ENCODE data around the gene NEK1.

The NEK1 gene

DNA sequence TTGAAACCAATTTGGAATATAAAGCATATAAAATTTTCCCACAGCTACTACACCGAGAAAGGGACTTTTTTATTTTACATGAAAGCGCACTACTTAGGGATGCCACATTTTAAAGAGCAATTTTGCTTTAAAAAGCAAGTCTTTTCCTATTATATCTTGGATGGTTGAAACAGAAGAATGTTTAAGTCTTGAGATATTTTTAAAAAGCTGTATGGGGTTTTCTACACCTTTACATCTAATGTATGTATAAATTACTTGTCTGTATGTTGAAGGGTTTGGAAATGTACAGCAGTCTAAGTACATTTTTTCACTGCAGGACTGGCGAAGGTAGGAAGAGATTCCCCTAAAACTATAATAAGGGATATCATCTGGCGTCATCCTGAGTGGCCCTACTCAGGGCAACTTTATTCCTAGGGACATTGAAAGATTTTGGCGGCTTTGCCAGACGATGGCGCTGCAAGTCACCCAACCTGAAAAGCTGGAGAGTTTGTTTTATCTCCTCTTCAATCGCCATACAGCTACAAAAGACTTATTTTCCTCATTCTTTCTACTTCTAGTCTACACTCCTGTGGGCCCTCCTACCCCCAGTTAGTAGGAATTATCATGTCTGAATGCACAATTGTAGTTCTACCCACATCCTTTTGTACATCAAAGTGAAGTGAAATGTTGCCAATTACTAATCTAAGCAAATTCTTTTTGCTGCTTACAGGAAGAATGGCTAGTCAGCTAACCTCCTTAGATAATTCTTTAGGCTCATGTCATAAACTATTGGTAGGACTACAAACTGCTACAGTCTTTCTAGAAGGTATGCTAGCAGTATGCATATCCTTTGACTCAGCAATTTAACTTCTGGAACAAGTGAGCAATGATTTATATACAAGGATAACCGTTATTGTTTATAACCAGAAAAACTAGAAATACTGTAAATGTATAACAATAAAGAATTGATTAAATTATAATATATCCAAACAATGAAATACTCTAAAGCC lies 782 bp upstream of the NEK1 start:
- peak; percentile 63 for DNase-seq (ENCODE audit: low spot score)
- TF ChIP-seq, protein P1, sequence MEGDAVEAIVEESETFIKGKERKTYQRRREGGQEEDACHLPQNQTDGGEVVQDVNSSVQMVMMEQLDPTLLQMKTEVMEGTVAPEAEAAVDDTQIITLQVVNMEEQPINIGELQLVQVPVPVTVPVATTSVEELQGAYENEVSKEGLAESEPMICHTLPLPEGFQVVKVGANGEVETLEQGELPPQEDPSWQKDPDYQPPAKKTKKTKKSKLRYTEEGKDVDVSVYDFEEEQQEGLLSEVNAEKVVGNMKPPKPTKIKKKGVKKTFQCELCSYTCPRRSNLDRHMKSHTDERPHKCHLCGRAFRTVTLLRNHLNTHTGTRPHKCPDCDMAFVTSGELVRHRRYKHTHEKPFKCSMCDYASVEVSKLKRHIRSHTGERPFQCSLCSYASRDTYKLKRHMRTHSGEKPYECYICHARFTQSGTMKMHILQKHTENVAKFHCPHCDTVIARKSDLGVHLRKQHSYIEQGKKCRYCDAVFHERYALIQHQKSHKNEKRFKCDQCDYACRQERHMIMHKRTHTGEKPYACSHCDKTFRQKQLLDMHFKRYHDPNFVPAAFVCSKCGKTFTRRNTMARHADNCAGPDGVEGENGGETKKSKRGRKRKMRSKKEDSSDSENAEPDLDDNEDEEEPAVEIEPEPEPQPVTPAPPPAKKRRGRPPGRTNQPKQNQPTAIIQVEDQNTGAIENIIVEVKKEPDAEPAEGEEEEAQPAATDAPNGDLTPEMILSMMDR (IDR thresholded peaks at IDR 0.05; ENCODE audit: extremely low read depth, missing control alignments) = peak; percentile 62

DNA sequence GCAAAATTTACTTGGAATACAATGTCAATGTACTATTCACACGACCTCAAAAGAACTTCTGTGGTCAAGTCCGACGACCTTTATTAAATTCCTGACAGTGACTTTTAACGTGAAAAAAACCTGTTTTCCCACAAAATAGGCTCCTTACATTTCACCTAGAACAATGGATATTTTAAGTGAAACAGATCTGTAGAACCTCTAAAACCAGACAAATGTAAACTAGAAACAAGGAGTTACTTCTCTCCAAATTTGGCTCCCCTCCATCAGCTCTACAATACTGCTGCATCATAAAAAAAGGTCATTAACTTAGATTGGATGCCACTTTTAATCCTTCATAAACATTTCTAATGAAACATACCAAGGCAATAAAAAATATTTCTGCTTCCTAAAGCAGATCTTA lies 1.2 kb downstream of the NEK1 start:
- TF ChIP-seq, protein P1 (IDR thresholded peaks at IDR 0.05; ENCODE audit: extremely low read depth, missing control alignments) = no peak
- no peak for DNase-seq (ENCODE audit: low spot score)

DNA sequence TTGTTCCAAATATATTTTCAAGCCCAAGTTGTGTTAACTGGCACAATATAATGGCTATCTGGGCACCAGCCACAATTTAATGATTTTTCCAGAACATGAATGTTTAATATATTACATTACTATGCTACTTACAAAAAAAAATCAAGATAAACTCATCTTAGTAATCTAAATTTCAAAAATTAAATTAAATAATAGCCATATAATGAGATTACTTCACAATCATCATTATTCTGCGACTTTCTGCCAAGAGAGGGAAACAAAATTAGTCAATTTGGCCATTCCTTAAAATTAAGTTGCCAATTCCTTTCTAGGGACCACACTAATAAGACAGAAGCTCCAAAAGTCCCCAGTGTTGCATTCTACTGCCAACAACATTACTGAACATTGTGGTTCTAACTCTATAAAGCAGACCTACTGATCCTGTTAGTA lies 7.5 kb downstream of the NEK1 start:
- TF ChIP-seq, protein P1 (IDR thresholded peaks at IDR 0.05; ENCODE audit: extremely low read depth, missing control alignments) = no peak
- DNase-seq (ENCODE audit: low spot score) = no peak

DNA sequence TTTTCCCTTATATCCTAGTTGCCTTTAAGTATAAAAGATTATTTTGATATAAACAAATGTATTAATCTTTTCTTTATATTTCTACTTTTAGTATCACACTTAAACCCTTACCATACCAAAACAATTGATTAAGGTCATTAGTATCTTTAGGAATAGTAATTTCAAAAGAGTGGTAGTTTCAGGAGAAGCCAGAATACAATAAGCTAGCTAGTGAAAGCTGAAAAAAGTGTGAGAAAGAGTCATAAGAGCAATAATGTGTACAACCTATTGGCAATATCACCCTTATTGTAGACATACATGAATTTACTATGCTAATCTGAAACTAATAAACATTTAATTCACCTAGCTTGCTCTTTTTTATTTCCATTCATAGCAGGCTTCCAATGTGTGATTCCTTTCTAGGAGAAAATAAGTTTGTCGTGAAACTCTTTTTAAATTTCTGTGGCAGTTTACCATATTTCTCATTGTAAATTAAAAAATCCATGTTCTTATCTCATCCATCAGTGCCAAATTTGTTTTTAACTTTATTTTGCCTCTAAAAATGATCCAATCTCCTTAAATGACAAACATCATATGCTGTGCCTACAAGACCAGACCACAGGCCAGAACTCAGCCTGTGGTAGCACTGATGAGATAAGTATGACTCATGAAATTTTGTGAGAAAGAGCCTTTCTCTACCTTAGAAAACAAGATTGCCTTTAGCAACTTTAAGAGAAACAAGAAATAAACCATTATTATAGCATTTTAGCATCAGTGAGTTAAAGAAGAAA lies 8.1 kb downstream of the NEK1 start:
- TF ChIP-seq, protein P1 (IDR thresholded peaks at IDR 0.05; ENCODE audit: extremely low read depth, missing control alignments) = no peak
- no peak for DNase-seq (ENCODE audit: low spot score)

DNA sequence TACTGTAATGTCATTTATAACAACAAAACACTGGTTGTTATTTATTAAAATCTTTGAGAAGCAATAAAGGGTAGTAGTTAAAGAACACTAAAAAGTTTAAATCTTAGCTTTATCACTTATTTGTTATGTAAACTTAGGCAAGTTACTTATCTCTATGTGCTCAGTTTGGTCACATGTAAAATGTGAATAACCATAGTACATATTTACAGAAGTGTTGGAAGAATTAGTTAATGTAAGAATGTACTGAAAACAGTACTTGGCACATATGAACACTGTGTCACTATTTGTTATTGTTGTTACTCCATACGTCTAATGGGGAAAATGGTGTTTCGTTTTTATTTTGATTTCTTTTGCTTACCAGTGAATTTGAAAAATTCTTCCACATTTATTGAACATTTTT lies 9.1 kb downstream of the NEK1 start:
- DNase-seq (ENCODE audit: low spot score) = no peak
- TF ChIP-seq, protein P1 (IDR thresholded peaks at IDR 0.05; ENCODE audit: extremely low read depth, missing control alignments) = no peak

DNA sequence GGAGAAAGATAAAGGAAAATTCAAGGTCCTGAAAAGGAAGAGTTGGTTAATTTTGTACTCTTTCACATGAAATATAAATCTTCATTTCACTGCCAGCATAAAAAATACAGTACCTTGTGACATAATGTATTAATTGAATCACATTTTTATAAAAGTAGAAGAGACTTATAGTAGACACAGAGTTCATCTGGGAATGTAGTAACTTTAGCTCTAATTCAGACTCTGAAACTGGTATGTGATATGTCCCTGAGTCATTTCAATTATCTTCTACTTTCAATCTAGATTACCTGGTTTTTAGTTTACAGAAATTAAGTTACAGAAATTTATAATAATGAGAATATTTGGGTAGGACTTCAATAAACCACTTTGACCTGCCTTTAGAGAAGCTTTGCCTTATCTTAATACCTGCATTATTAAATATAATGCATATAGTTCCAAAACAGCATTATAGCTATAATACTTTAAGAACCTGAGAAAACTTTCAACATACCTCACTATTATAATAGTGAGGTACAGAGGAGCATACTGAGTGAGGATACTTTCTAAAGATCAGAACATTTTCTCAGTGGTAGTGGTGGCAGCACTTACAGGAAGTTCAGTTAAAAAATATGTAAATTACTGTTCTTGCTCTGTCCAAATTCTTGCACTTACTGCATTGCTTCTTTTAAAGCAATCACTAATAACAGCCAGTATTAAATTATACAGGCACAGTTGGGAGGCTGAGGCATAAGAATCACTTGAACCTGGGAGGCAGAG lies 11.2 kb downstream of the NEK1 start:
- no peak for DNase-seq (ENCODE audit: low spot score)
- TF ChIP-seq, protein P1 (IDR thresholded peaks at IDR 0.05; ENCODE audit: extremely low read depth, missing control alignments) = no peak
